Measurements from ENCODE around the gene CEMIP. TPM values are rescaled to one million over a fixed set of nuclear protein-coding genes. Genes with fewer than 3 reads are reported as not detected.
A peak's percentile ranks its signal among the peaks of the same experiment; 100 is the strongest.

Gene CEMIP
- total RNA-seq, 4 donors from 2014 or later, result 0.27 to 0.32 TPM; not detected in 2

- TF ChIP-seq POLR2AphosphoS5 (IDR thresholded peaks at IDR 0.05) (no peak), CTCF (IDR thresholded peaks at IDR 0.05) (no peak), EP300 (IDR thresholded peaks at IDR 0.05; ENCODE audit: low read depth) (no peak), POLR2A (IDR thresholded peaks at IDR 0.05) (no peak)
- intact Hi-C loops (cut with DNase I; ENCODE audit: low total_unique reads), result loop anchor here (5.0 kb wide), 1 partner anchor 191 kb away; the partner anchor contains the start of gene CEMIP
- no peaks in the 10 kb centered on the region for H3K4me1 ChIP-seq
- no peaks in the 10 kb centered on the region for H3K27me3 ChIP-seq
- no peak overlapping the region for H3K4me3 ChIP-seq
- no peaks in the 10 kb centered on the region for H3K9me3 ChIP-seq
- in situ Hi-C loops (cut with MboI; ENCODE audit: low pct_ligation_motif_present in 1 of 4, low pct_unique_long_range_greater_than_20kb in 1 of 4, low sequenced_read_pairs in 3 of 4), result loop anchor here (25.0 kb wide), 2 partner anchors 181 to 406 kb away; partner anchors contain the start of gene CEMIP (in 2 of the 4)
- DNase-seq, result no peak
- H3K36me3 ChIP-seq, result no peaks in the 10 kb centered on the region
- 92% methylated on average over 4 of the region's 4 CpGs; no CpG with 5 or more reads in 1 of the 2 donors for WGBS, 2 donors (ENCODE audit: low coverage in 1 of 2)
- no peak overlapping the region for H3K27ac ChIP-seq
These were observed 188.9 kb downstream of the CEMIP start for GRCh38 chr15:80967991-80968510.

GRCh38 chr15:80969316-80969715, 190.1 kb downstream of the CEMIP start:
- no peak overlapping the region for H3K4me3 ChIP-seq
- no peak for TF ChIP-seq POLR2AphosphoS5 (IDR thresholded peaks at IDR 0.05)
- TF ChIP-seq CTCF (IDR thresholded peaks at IDR 0.05), result no peak
- no peak for TF ChIP-seq POLR2A (IDR thresholded peaks at IDR 0.05)
- no peak for TF ChIP-seq EP300 (IDR thresholded peaks at IDR 0.05; ENCODE audit: low read depth)
- no peak for DNase-seq
- in situ Hi-C loops (cut with MboI; ENCODE audit: low pct_ligation_motif_present in 1 of 4, low pct_unique_long_range_greater_than_20kb in 1 of 4, low sequenced_read_pairs in 3 of 4), result loop anchor here (25.0 kb wide), 2 partner anchors 182 to 407 kb away; partner anchors contain the start of gene CEMIP (in 2 of the 4)
- H3K27me3 ChIP-seq, result no peaks in the 10 kb centered on the region
- intact Hi-C loops (cut with DNase I; ENCODE audit: low total_unique reads), result loop anchor here (5.0 kb wide), 1 partner anchor 192 kb away; the partner anchor contains the start of gene CEMIP
- H3K4me1 ChIP-seq, result no peaks in the 10 kb centered on the region
- H3K36me3 ChIP-seq, result no peaks in the 10 kb centered on the region
- H3K27ac ChIP-seq, result no peak overlapping the region
- 87% methylated on average over 7 of the region's 7 CpGs; no CpG with 5 or more reads in 1 of the 2 donors for WGBS, 2 donors (ENCODE audit: low coverage in 1 of 2)
- no peaks in the 10 kb centered on the region for H3K9me3 ChIP-seq

GRCh38 chr15:80970018-80970657, 191.0 kb downstream of the CEMIP start:
- Histone ChIP-seq H3K9me3 (no peaks in the 10 kb centered on the region), H3K4me1 (no peaks in the 10 kb centered on the region), H3K36me3 (no peaks in the 10 kb centered on the region), H3K27me3 (no peaks in the 10 kb centered on the region), H3K27ac (no peak overlapping the region), H3K4me3 (no peak overlapping the region)
- intact Hi-C loops (cut with DNase I; ENCODE audit: low total_unique reads), result loop anchor here (5.0 kb wide), 1 partner anchor 513 kb away; no protein-coding TSS in a partner anchor
- in situ Hi-C loops (cut with MboI; ENCODE audit: low pct_ligation_motif_present in 1 of 4, low pct_unique_long_range_greater_than_20kb in 1 of 4, low sequenced_read_pairs in 3 of 4), result loop anchor here (5.0 to 25.0 kb wide), 8 partner anchors 135 to 515 kb away; partner anchors contain the start of gene CEMIP (in 2 of the 4)
- TF ChIP-seq POLR2AphosphoS5 (IDR thresholded peaks at IDR 0.05), result no peak
- no peak for TF ChIP-seq EP300 (IDR thresholded peaks at IDR 0.05; ENCODE audit: low read depth)
- TF ChIP-seq CTCF (IDR thresholded peaks at IDR 0.05), result peak; percentile 83 to 92 (median 87)
- peak; percentile 58 for DNase-seq
- 51 to 68% methylated on average over 11 to 12 of the region's 12 CpGs for WGBS, 2 donors (ENCODE audit: low coverage in 1 of 2)

- TF ChIP-seq EP300 (IDR thresholded peaks at IDR 0.05; ENCODE audit: low read depth) (no peak), POLR2AphosphoS5 (IDR thresholded peaks at IDR 0.05) (no peak), POLR2A (IDR thresholded peaks at IDR 0.05) (no peak), CTCF (IDR thresholded peaks at IDR 0.05) (no peak)
- Histone ChIP-seq H3K9me3 (no peaks in the 10 kb centered on the region), H3K27me3 (no peaks in the 10 kb centered on the region), H3K27ac (no peak overlapping the region), H3K4me3 (no peak overlapping the region), H3K4me1 (no peaks in the 10 kb centered on the region), H3K36me3 (no peaks in the 10 kb centered on the region)
- 79 to 89% methylated on average over 3 of the region's 3 CpGs for WGBS, 2 donors (ENCODE audit: low coverage in 1 of 2)
- no peak for DNase-seq
- in situ Hi-C loops (cut with MboI; ENCODE audit: low pct_ligation_motif_present in 1 of 4, low pct_unique_long_range_greater_than_20kb in 1 of 4, low sequenced_read_pairs in 3 of 4) (loop anchor here (5.0 to 25.0 kb wide), 8 partner anchors 134 to 516 kb away; partner anchors contain the start of gene CEMIP (in 2 of the 4)), intact Hi-C loops (cut with DNase I; ENCODE audit: low total_unique reads) (loop anchor here (5.0 kb wide), 1 partner anchor 513 kb away; no protein-coding TSS in a partner anchor)
These were observed 191.5 kb downstream of the CEMIP start for GRCh38 chr15:80970658-80971057.

All from transverse colon (tissue), 4 donors.